Trophoblast cell (in vitro differentiated cells and primary cell): ENCODE data around the gene MACROH2A2.
A peak's percentile ranks its signal among the peaks of the same experiment; 100 is the strongest.

Source experiments
- DNase-seq, 2 donors: peaks; one replicate each; pipeline ENCODE4 v3.0.0-alpha.2; 2016
- H2AFZ ChIP-seq: 2 replicates; pipeline ENCODE4 v1.6.1; 2013; ENCODE audit warnings: low read length, moderate library complexity, mild to moderate bottlenecking; ENCODE audit not compliant: insufficient read depth, poor library complexity
- H2AK5ac ChIP-seq: 2 replicates; pipeline ENCODE4 v1.6.1; 2013; ENCODE audit warnings: mild to moderate bottlenecking, low read length
- H2BK120ac ChIP-seq: 2 replicates; pipeline ENCODE4 v1.6.1; 2013; ENCODE audit warnings: low read length, mild to moderate bottlenecking, moderate library complexity; ENCODE audit not compliant: insufficient read depth, poor library complexity
- H2BK12ac ChIP-seq: 2 replicates; pipeline ENCODE4 v1.6.1; 2013; ENCODE audit warnings: mild to moderate bottlenecking, low read length, moderate library complexity
- H2BK5ac ChIP-seq: 2 replicates; pipeline ENCODE4 v1.6.1; 2013; ENCODE audit warnings: low read length, low read depth, moderate library complexity, mild to moderate bottlenecking; ENCODE audit not compliant: poor library complexity
- H3K14ac ChIP-seq: 2 replicates; pipeline ENCODE4 v1.6.1; 2013; ENCODE audit warnings: mild to moderate bottlenecking, low read length
- H3K18ac ChIP-seq: 2 replicates; pipeline ENCODE4 v1.6.1; 2013; ENCODE audit warnings: mild to moderate bottlenecking, low read length
- H3K23ac ChIP-seq: 2 replicates; pipeline ENCODE4 v1.6.1; 2013; ENCODE audit warnings: low read length
- H3K27ac ChIP-seq: 2 replicates; pipeline ENCODE4 v1.5.1; 2013; ENCODE audit warnings: low read depth, mild to moderate bottlenecking, inconsistent platforms, low read length, moderate library complexity
- H3K27me3 ChIP-seq: 2 replicates; pipeline ENCODE4 v1.6.1; 2013; ENCODE audit warnings: inconsistent platforms, mild to moderate bottlenecking, low read length, moderate library complexity; ENCODE audit not compliant: insufficient read depth
- H3K36me3 ChIP-seq, 2 experiments: 1 replicate in 1 of 2; 2 replicates in 1 of 2; pipeline ENCODE4 v1.6.1; 2013; ENCODE audit warnings: low read length in 2 of 2, mild to moderate bottlenecking in 2 of 2, moderate library complexity in 1 of 2; ENCODE audit not compliant: insufficient read depth in 2 of 2, control insufficient read depth in 1 of 2
- H3K4ac ChIP-seq: 2 replicates; pipeline ENCODE4 v1.6.1; 2013; ENCODE audit warnings: low read depth, mild to moderate bottlenecking, low read length, moderate library complexity
- H3K4me1 ChIP-seq, 2 experiments: 1 replicate in 1 of 2; 2 replicates in 1 of 2; pipeline ENCODE4 v1.6.1; 2013; ENCODE audit warnings: low read length in 2 of 2, mild to moderate bottlenecking in 2 of 2, moderate library complexity in 1 of 2; ENCODE audit not compliant: insufficient read depth in 2 of 2, control insufficient read depth in 1 of 2
- H3K4me2 ChIP-seq: 2 replicates; pipeline ENCODE4 v1.6.1; 2013; ENCODE audit warnings: inconsistent platforms, mild to moderate bottlenecking, low read length, moderate library complexity
- H3K4me3 ChIP-seq: 2 replicates; pipeline ENCODE4 v1.5.1; 2013; ENCODE audit warnings: mild to moderate bottlenecking, low read depth, low read length, inconsistent platforms
- H3K79me1 ChIP-seq: one replicate; pipeline ENCODE4 v1.6.1; 2013; ENCODE audit warnings: low read length
- H3K79me2 ChIP-seq: 2 replicates; pipeline ENCODE4 v1.6.1; 2013; ENCODE audit warnings: low read length, mild to moderate bottlenecking; ENCODE audit not compliant: control insufficient read depth, insufficient read depth, poor library complexity
- H3K9ac ChIP-seq: 2 replicates; pipeline ENCODE4 v1.6.1; 2013; ENCODE audit warnings: mild to moderate bottlenecking, low read length
- H3K9me3 ChIP-seq: 2 replicates; pipeline ENCODE4 v1.6.1; 2013; ENCODE audit warnings: low read depth, mild to moderate bottlenecking, control low read depth, inconsistent platforms, low read length; ENCODE audit not compliant: insufficient read depth
- H4K12ac ChIP-seq: 2 replicates; pipeline ENCODE4 v1.6.1; 2013; ENCODE audit warnings: low read depth, mild to moderate bottlenecking, low read length, moderate library complexity
- H4K8ac ChIP-seq: 2 replicates; pipeline ENCODE4 v1.6.1; 2013; ENCODE audit warnings: low read depth, mild to moderate bottlenecking, low read length, moderate library complexity
- H4K91ac ChIP-seq: one replicate; pipeline ENCODE4 v1.6.1; 2013; ENCODE audit warnings: low read depth, mild to moderate bottlenecking, low read length, moderate library complexity
- WGBS: extraction: QIAGEN DNeasy Blood & Tissue Kit; methylation state at CpG from one replicate; pipeline ENCODE4 v1.1.7; 2013; ENCODE audit warnings: missing lambda C conversion rate; ENCODE audit not compliant: insufficient read length, insufficient coverage; ENCODE audit errors: extremely low coverage; 5-methylcytosine and 5-hydroxymethylcytosine counted together

The MACROH2A2 gene

GRCh38 chr10:70034232-70034631, 18.4 kb upstream of the MACROH2A2 start:
- H3K4me2 ChIP-seq, result no peak overlapping the region
- H2BK5ac ChIP-seq, result no peak overlapping the region
- H3K4me3 ChIP-seq, result no peak overlapping the region
- H2BK12ac ChIP-seq, result no peak overlapping the region
- no peak overlapping the region for H3K4ac ChIP-seq
- H2AK5ac ChIP-seq, result no peak overlapping the region
- no peak overlapping the region for H3K14ac ChIP-seq
- no peak overlapping the region for H3K27ac ChIP-seq
- no peaks in the 10 kb centered on the region for H3K27me3 ChIP-seq
- no peak overlapping the region for H4K91ac ChIP-seq
- H3K23ac ChIP-seq, result no peak overlapping the region
- H3K9ac ChIP-seq, result no peak overlapping the region
- no peaks in the 10 kb centered on the region for H3K79me2 ChIP-seq
- H2AFZ ChIP-seq, result no peak overlapping the region
- no peaks in the 10 kb centered on the region for H3K4me1 ChIP-seq
- H4K12ac ChIP-seq, result no peak overlapping the region
- H3K9me3 ChIP-seq, result no peaks in the 10 kb centered on the region
- no peaks in the 10 kb centered on the region for H3K79me1 ChIP-seq
- H3K18ac ChIP-seq, result no peak overlapping the region
- H4K8ac ChIP-seq, result no peak overlapping the region
- whole genome bisulfite sequencing, result no CpG with 5 or more reads among the region's 4 CpGs
- no peak for DNase-seq
- H3K36me3 ChIP-seq, result no peaks in the 10 kb centered on the region
- no peak overlapping the region for H2BK120ac ChIP-seq

GRCh38 chr10:70035531-70035930, 17.1 kb upstream of the MACROH2A2 start:
- H4K8ac ChIP-seq, result no peak overlapping the region
- no peaks in the 10 kb centered on the region for H3K79me2 ChIP-seq
- H3K4me1 ChIP-seq, result no peaks in the 10 kb centered on the region
- H2BK120ac ChIP-seq, result no peak overlapping the region
- no peak overlapping the region for H4K91ac ChIP-seq
- no peak overlapping the region for H3K18ac ChIP-seq
- no peak overlapping the region for H3K23ac ChIP-seq
- DNase-seq, result no peak
- H3K9ac ChIP-seq, result no peak overlapping the region
- H3K27ac ChIP-seq, result no peak overlapping the region
- H3K4me3 ChIP-seq, result no peak overlapping the region
- H4K12ac ChIP-seq, result no peak overlapping the region
- H2AK5ac ChIP-seq, result no peak overlapping the region
- H3K14ac ChIP-seq, result no peak overlapping the region
- no peak overlapping the region for H2BK5ac ChIP-seq
- H3K4ac ChIP-seq, result no peak overlapping the region
- no CpG with 5 or more reads among the region's 1 CpG for WGBS
- H3K4me2 ChIP-seq, result no peak overlapping the region
- H3K36me3 ChIP-seq, result no peaks in the 10 kb centered on the region
- peaks cover 2% of the 10 kb centered on the region for H3K9me3 ChIP-seq
- no peak overlapping the region for H2BK12ac ChIP-seq
- H3K79me1 ChIP-seq, result no peaks in the 10 kb centered on the region
- no peaks in the 10 kb centered on the region for H3K27me3 ChIP-seq
- H2AFZ ChIP-seq, result no peak overlapping the region

- no peak overlapping the region for H3K9ac ChIP-seq
- no peak overlapping the region for H3K27ac ChIP-seq
- no peak overlapping the region for H2AK5ac ChIP-seq
- H3K4me1 ChIP-seq, result no peaks in the 10 kb centered on the region
- H4K91ac ChIP-seq, result no peak overlapping the region
- no peak overlapping the region for H3K4me3 ChIP-seq
- H3K9me3 ChIP-seq, result peaks cover 9% of the 10 kb centered on the region
- H3K79me2 ChIP-seq, result no peaks in the 10 kb centered on the region
- H2BK120ac ChIP-seq, result no peak overlapping the region
- H3K79me1 ChIP-seq, result no peaks in the 10 kb centered on the region
- H4K12ac ChIP-seq, result no peak overlapping the region
- no peak overlapping the region for H3K23ac ChIP-seq
- H2BK5ac ChIP-seq, result no peak overlapping the region
- no peak overlapping the region for H3K4ac ChIP-seq
- no peak overlapping the region for H2AFZ ChIP-seq
- H3K27me3 ChIP-seq, result no peaks in the 10 kb centered on the region
- H3K36me3 ChIP-seq, result no peaks in the 10 kb centered on the region
- H4K8ac ChIP-seq, result no peak overlapping the region
- no peak overlapping the region for H3K4me2 ChIP-seq
- no peak overlapping the region for H3K14ac ChIP-seq
- DNase-seq, result peak; percentile 2 to 55
- H2BK12ac ChIP-seq, result no peak overlapping the region
- H3K18ac ChIP-seq, result no peak overlapping the region
Measured at GRCh38 chr10:70038923-70039322, 13.7 kb upstream of the MACROH2A2 start.

GRCh38 chr10:70041016-70041415, 11.6 kb upstream of the MACROH2A2 start:
- Histone ChIP-seq H3K4me1 (no peaks in the 10 kb centered on the region), H3K79me2 (no peaks in the 10 kb centered on the region)
- no CpG with 5 or more reads among the region's 2 CpGs for WGBS

More at GRCh38 chr10:70041016-70041415, 11.6 kb upstream of the MACROH2A2 start:
- Histone ChIP-seq H3K9ac (no peak overlapping the region), H4K91ac (no peak overlapping the region), H4K8ac (no peak overlapping the region), H3K27ac (no peak overlapping the region), H3K79me1 (no peaks in the 10 kb centered on the region), H3K36me3 (no peaks in the 10 kb centered on the region), H3K23ac (no peak overlapping the region), H3K9me3 (peaks cover 9% of the 10 kb centered on the region), H2BK5ac (no peak overlapping the region), H2BK12ac (no peak overlapping the region), H3K4me3 (no peak overlapping the region), H3K4ac (no peak overlapping the region), H2BK120ac (no peak overlapping the region), H2AK5ac (no peak overlapping the region), H3K18ac (no peak overlapping the region), H2AFZ (no peak overlapping the region), H3K14ac (no peak overlapping the region), H3K4me2 (no peak overlapping the region), H3K27me3 (no peaks in the 10 kb centered on the region), H4K12ac (no peak overlapping the region)
- DNase-seq, result no peak
